Skin epidermis (tissue), 12 donors: ENCODE measurements around the gene RASGEF1C.
A peak's percentile ranks its signal among the peaks of the same experiment; 100 is the strongest.

ENCODE experiments used
- H3K27ac ChIP-seq, 21 experiments: fragments of 200-600 bp; sonication (generic) in 11 of 21; one replicate each; pipeline ENCODE4 v1.5.0; 2020; ENCODE audit warnings: mild to moderate bottlenecking in 3 of 21, inconsistent platforms in 2 of 21, moderate library complexity in 2 of 21
- H3K4me3 ChIP-seq, 7 experiments: fragments of 200-600 bp; sonication (generic) in 2 of 7; one replicate each; pipeline ENCODE4 v1.5.0; 2020; ENCODE audit warnings: inconsistent platforms in 2 of 7, mild to moderate bottlenecking in 2 of 7, moderate library complexity in 1 of 7

Gene RASGEF1C

DNA sequence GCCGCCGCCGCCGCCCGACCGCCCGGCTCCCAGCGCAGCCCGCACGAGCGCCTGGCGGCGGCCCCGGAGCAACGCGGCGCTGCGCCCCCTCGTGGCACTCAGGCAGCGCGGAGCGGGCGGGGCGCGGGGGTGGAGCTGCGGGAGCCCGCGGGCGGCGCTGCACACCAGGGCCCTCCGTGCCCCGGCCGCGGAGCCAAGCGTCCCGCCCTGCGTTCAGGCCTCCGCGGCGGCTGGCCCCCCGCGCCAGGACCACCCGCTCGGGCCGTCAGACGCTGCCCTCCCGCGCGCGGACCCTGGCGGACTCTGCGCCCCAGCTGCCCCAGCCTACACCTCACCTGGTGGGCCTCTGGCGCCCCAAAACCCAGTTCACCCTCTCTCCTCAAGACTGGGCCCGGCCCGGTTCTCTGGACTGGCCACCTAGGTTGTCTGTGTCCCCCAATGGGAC is at the start of gene RASGEF1C:
TSS of gene RASGEF1C (minus strand) at position 75 of the 445 bp plus-strand sequence. CDS start 71,159 bp downstream, outside the sequence.
- H3K27ac ChIP-seq, result no peak within 1 kb of the TSS

DNA sequence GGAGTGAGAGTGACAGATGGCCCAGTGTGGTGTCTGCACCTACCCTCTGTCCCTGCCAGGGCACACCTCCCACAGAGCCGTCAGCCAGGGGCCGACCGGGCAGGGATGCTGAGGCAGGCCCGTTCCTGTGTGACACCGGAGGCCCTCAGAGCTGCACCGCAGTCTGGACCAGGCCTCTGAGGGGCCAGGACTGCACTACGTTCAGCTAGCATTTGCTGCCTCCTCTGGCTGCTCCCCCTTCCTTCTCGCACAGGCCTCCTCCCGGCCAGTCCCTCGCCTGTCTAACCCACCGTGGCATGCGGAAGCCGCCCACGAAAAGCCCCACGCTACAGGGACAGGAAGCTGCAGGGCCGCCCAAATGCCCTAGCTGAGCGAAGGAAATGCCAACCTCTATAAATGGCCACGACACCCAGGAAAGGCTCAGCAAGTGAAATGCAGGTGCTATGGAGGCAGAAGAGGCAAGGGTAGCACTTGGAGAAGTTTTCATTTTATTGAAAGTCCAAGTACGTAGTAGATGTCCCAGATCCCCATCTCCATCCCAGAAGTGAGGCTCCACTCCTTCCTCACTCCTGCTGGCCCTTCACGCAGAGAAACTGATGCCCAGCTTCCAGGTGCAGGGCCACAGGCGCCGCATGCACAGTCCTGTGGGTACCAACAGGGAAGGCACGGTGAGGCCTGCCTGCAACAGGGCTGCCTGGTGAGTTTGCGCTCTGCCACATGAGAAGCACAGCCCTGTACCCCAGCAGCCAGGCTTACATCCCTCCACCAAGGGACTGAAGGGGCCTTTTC is 44.2 kb upstream of the RASGEF1C start:
- no peak overlapping the region for H3K4me3 ChIP-seq
- H3K27ac ChIP-seq, result no peak overlapping the region

More for the DNA sequence above, at the start of gene RASGEF1C:
- peak within 1 kb of the TSS in 2 of 7 experiments; percentile 22 to 31 for H3K4me3 ChIP-seq

DNA sequence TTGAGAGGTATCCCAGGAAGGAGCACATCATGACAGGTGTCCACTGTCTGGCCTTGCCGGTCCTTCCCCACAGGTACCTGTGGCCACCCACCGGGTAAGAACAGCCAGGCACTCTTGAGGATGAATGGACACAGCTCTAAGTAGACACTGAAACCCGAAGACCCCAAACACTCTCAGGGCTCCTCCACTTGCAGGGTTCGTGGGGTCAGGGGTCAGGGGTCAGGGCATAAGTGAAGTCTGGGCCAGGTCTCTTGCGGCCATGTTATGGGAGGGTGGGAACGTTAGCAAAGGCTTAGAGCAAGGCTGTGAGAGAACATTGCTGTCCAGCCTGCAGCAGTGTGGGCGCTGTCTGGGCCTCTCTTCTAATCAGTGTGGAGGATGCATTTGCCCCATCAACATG is 42.9 kb upstream of the RASGEF1C start:
- no peak overlapping the region for H3K4me3 ChIP-seq
- no peak overlapping the region for H3K27ac ChIP-seq

DNA sequence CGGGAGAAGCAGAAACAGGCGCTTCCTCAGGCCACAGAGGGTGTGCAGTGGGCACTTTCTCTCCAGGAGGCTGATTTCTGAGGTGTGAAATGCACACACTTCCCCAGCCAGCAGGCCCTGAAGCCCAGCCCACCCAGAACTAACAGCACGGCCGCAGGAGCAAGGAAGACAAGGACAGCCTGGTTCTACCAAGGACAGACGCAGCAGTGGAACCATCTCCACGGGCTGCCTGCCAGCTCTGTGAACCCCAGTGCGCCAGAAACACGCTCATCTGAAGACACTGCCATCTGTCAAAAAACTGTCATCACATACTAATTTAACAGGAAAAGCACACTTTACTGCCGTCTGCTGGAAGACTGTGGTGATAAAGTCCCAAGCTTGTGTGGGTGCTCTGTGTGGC is 42.1 kb upstream of the RASGEF1C start:
- Histone ChIP-seq H3K4me3 (no peak overlapping the region), H3K27ac (no peak overlapping the region)

DNA sequence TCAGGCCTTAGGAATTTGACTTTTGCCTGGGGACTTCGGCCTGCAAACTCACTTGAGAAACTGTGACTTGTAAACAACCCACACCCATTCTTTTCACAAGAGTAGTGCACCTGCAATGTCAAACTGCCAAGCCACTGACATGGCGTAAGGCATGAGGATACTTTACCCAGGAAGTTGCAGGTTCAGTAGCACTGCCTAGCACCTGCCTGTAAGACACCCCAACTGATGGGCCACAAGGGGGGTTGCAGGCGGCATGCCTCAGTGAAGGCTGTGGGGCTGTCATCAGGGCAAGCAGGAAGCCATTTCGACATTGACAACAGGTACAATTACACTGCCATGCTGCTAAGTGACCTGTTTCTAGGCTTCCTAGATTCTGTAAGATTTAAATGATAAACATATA is 41.3 kb upstream of the RASGEF1C start:
- Histone ChIP-seq H3K27ac (no peak overlapping the region), H3K4me3 (no peak overlapping the region)

DNA sequence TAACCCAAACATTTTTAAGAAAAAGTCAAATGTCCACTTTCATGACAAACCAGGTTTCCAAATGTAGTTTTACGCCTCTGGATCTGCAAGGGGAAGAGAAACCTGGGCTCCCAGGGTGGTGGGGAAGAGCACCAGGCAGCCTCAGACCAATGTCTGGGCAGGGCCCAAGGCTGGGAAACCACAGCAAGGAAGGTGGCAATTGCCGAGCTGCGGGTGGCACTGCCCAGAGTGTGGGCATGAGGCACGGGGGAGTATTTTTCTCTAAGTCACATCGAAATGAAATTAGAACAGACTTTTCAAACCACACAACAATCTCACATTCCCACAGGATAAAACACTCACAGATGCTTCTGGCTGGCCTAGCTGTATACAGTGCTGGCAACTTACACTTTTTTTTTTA is 32.6 kb upstream of the RASGEF1C start:
- no peak overlapping the region for H3K4me3 ChIP-seq
- H3K27ac ChIP-seq, result no peak overlapping the region

DNA sequence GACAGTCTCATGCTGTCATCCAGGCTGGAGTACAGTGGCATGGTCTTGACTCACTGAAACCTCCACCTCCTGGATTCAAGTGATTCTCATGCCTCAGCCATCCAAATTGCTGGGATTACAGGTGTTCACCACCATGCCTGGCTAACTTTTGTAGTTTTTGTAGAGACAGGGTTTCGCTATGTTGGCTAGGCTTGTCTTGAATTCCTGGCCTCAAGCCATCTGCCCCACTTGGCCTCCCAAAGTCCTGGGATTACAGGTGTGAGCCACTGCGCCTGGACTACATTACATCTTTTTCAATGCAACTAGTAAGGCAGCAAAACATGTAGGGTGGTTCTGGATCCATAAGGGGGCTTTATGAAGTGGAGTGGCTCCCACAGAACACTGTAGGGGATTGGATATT is 29.6 kb upstream of the RASGEF1C start:
- H3K4me3 ChIP-seq, result no peak overlapping the region
- no peak overlapping the region for H3K27ac ChIP-seq

DNA sequence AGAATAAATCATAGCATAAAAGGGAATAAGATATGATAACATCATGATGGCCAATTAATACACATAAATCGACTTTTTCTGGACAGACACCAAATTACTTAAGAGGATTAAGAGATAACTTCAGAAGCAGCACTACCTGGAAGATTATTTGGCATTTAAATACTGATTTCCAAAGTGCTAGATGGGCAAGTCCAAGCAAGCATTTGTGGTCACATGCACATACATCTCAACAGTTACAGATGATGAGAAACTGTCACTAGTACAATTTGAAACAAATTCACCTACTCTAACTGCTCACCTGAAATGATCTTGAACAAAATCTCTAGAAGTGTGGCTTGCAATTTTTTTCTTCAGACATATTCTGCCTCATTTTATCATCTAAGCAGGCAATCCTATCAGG is 26.8 kb upstream of the RASGEF1C start:
- Histone ChIP-seq H3K27ac (no peak overlapping the region), H3K4me3 (no peak overlapping the region)

DNA sequence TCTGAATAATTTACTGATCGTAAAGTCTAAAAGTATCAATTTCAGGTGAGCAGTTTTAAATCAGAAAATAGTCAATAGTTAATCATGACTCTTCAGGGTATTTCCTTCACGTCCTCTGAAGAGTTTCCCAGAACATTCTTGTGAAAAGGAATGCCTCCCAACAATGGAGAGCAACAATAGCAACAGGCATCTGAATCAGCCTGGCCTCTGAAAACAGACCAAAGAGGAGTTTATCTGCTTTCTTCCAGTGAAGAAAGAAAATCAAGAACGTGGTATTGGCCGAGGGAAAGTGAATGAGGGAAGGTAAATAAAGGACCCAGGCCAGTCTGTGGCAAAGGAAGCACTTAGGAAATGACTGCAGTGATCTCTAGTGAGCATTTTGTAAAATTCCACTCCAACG is 26.1 kb upstream of the RASGEF1C start:
- H3K4me3 ChIP-seq, result no peak overlapping the region

DNA sequence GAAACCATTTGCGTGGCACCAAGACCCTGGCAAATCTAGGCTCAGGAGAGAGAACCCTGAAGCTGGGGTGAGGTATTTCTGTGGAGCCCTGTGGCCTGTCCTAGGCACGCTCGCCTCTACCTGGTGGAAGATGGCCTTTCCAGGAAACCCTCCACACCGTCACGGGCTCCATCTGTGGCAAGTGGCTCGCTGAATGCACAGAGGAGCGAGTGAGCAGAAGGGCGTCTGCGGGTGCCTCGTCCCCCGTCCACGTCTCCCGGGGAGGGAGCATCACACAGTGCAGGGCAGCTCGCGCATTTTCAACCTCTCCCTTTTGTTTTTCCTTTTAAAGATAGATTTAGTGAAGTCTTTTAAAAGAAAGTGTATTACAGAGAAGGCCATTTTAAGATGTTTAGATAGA is 25.3 kb upstream of the RASGEF1C start:
- no peak overlapping the region for H3K27ac ChIP-seq

More for the DNA sequence above, 26.1 kb upstream of the RASGEF1C start:
- H3K27ac ChIP-seq, result no peak overlapping the region

DNA sequence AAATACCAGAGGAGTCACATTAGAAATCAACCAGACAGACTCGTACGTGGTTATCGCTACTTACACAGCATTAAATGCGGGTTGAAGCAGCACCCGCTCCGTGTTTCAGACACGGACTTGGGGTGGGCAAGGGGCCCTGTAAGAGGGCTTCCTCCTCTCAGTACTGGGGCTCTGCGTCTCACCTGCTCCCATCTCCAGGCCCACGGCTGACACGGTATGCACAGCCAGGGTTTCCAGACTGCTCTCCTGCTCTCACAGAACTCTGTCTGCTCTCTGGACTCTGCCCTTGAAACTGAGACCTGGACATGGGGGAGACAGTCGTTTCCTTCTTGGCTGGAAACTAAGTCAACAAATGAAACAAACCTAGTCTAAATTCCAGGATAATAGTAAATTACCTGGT is 24.7 kb upstream of the RASGEF1C start:
- H3K27ac ChIP-seq, result no peak overlapping the region
- H3K4me3 ChIP-seq, result no peak overlapping the region

More for the DNA sequence above, 25.3 kb upstream of the RASGEF1C start:
- H3K4me3 ChIP-seq, result no peak overlapping the region

DNA sequence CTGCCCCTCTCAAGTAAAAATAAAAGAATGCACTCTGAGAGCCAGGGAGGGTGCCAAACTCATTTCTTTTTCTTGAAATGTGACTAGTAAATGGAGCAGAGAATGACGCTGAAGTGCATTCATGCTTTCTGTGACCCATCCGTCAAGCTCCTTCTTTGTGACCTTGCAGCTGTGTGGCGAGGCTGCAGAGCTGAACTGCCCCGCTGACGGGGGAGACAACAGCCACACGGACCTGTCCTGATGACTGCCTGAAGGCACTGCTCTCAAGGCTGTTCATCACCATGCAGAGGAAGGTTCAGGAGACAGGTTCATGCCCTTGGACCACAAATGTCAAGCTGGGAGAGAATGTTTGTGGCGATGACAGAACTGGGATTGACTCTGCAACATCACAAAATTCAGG is 21.0 kb upstream of the RASGEF1C start:
- H3K4me3 ChIP-seq, result no peak overlapping the region

DNA sequence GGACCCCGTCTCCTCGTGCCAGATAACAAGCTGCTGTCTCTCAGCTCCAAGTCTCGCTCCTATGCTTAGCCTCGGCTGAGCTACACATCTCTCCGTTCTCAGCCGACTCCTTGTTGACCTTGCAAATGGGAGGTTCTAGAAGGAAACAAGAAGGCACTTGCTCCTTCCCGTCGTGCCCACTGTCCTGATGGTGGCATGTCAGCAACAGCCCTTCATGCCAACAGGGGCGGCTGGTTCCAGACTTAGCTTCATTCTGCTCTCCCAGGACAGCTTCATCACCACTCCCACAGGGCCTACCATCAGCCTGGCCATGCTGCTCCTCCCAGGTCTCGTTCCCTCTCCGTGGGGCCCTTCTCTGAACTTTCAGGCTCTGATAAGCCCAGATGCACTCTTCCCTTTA is 13.0 kb upstream of the RASGEF1C start:
- H3K27ac ChIP-seq, result no peak overlapping the region
- H3K4me3 ChIP-seq, result no peak overlapping the region

More for the DNA sequence above, 21.0 kb upstream of the RASGEF1C start:
- no peak overlapping the region for H3K27ac ChIP-seq

DNA sequence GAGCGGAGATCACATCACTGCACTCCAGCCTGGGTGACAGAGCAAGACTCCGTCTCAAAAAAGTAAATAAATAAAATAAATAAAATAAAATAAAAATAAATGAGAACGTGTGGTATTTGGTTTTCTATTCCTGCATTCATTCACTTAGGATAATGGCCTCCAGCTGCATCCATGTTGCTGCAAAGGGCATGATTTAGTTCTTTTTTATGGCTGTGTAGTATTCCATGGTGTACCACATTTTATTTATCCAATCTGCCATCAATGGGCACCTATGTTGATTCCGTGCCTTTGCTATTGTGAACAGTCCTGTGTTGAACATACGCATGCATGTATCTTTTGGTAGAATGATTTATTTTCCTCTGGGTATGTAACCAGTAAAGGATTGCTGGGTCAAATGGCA is 8.8 kb upstream of the RASGEF1C start:
- H3K4me3 ChIP-seq, result no peak overlapping the region

DNA sequence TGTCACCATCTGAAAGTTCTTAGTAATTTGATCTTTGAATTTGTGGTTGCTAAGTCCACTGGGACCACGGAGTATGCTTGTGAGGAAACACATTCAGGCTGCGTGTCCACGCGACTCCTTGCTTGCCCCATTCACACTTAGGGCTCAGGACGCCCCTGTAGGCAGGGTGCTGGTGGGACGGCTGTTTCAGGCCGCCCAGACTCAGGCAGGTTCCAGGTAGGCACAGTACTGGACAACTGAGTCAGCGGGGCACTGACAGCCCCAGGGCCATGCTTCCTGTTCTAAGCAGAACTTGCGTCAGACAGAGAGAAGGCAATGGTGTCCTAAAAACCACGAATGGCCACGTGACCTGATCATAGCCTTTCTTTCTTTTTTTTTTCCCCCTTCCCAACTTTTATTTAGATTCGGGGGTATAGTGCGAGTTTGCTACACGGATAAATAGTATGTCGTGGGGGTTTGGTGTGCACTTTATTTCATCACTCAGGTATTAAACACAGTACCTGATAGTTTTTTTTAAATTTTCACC is 7.7 kb upstream of the RASGEF1C start:
- H3K27ac ChIP-seq, result no peak overlapping the region
- H3K4me3 ChIP-seq, result no peak overlapping the region

More for the DNA sequence above, 8.8 kb upstream of the RASGEF1C start:
- no peak overlapping the region for H3K27ac ChIP-seq

DNA sequence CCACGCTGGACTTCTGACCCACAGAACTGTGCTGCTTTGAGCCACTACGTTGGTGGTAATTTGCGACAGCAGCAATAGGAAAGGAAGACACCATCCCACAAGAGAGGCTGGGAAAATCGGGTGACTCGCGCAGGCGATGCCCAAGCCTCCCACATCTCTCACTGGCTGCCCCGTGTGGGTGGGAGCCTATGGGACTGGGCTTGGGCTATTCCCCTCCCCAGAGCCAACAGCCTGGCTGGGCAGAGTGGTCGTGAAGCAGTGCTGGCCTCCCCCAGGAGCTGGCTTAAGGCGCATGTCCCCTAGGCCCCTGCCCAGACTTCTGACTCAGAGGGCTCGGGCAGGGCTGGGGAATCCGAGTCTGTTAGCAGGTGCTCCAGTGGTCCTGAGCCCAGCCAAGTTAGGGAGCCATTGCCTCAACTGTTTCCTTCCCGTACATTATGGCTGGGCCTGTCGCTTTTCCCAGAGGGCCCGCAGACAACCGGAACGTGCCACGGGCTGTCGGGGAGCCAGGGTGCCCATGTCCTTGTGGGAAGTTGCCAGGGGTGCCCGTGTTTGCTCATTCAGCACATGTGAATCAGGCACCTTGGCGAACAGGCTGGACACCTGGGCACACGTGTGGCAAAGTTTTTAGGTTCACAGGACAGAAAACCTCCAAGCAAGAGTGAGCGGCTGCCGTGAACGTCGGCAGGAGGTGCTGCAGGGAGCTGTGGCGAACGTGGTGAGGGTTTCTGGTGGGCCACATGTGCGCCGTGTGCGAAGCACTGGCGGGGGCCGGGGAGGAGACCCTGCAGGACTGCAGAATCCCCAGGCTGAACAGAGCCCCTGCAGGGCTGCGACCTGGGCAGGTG is 7.0 kb upstream of the RASGEF1C start:
- H3K4me3 ChIP-seq, result no peak overlapping the region
- H3K27ac ChIP-seq, result no peak overlapping the region

DNA sequence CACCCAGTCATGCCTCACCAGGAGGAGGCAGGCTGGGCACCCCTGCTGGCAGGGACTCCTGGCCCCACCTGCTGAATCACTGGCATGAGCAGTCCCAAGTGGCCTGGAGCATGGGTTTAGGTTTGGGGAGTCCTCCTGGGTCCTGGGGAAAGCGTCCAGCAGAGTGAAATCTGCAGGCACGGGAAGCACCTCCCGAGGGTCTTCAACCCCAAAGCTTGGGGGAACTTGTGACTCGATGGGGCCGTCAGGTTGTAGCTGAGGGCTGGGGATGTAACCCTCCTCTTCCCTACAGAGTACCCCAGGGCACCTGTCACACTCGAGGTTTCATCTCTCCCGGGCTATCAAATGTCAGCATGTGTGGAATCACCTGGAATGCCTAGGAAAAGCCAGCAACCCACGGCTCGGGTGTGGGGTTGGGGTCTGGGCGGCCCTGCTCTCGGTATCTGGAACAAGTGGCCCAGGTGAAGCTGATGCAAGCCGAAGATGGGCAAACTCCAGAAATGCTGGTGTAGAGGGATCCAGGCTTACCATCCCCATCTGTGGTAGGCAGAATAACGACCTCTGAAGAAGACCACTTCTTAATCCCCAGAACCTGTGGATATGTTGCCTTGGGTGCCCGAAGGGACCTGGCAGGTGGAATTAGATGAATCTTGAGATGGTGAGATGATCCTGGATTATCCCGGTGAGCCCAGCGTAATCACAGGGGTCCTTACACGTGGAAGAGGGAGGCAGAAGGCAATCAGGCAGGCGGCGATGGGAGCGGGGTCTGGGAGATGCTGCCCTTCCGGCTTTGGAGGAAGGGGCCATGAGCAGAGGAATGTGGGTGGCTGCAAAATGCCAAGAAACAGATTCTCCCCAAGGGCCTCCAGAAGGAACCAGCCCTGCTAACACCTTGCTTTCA is 6.1 kb upstream of the RASGEF1C start:
- H3K4me3 ChIP-seq, result no peak overlapping the region

DNA sequence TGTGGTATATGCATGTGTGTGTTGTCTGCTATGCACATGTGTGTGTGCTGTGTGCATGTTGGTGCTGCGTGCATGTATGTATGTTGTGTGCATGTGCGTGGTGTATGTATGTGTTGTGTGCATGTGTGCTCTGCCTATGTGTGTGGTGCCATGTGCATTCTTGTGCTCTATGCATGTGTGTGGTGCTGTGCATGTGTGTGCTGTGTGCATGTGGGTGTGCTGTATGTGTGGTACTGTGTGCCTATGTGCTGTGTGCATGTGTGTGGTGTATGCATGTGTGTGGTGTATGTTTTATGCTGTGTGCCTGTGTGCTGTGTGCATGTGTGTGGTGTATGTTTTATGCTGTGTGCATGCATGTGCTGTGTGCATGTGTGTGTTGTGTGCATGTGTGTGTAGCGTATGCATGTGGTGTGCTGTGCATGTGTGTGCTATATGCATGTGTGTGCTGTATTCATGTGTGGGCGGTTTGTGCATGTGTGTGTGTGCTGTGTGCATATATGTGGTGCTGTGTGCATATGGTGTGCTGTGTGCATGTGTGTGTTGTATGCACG is 4.7 kb upstream of the RASGEF1C start:
- no peak overlapping the region for H3K4me3 ChIP-seq

More for the DNA sequence above, 6.1 kb upstream of the RASGEF1C start:
- H3K27ac ChIP-seq, result no peak overlapping the region

DNA sequence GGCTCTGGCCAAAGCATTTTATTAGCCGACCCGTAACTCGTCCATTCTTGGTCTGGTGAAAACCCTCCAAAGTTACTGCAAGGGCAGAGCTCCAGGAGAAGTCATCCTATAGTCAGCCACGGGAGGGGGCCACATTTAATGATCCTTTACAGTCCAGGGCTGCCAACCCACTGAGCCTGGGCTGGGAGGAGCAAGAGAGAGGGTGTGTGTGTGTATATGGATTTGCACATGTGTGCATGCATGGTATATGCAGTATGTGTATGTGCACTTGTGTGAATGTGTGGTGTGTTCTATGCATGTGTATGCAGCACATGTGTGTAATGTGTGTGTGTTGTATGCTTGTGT is 4.2 kb upstream of the RASGEF1C start:
- Histone ChIP-seq H3K4me3 (no peak overlapping the region), H3K27ac (no peak overlapping the region)

More for the DNA sequence above, 4.7 kb upstream of the RASGEF1C start:
- no peak overlapping the region for H3K27ac ChIP-seq
